Neural progenitor cell (in vitro differentiated cells): Measurements from ENCODE around the gene CUL2.

Source experiments
- EZH2 ChIP-seq: fragments of 200-600 bp; sonication (generic); IDR thresholded peaks from 2 replicates; pipeline ENCODE4 v1.6.1; 2017; ENCODE audit warnings: antibody characterized with exemption, mild to moderate bottlenecking, moderate library complexity
- EZH2phosphoT487 ChIP-seq: fragments of 200-600 bp; sonication (generic); IDR thresholded peaks from 2 replicates; pipeline ENCODE4 v1.6.1; 2017; ENCODE audit warnings: antibody characterized with exemption
- TF ChIP-seq, protein P1 (sequence below): fragments of 200-600 bp; sonication (generic); IDR thresholded peaks from 2 replicates; pipeline ENCODE4 v1.5.1; 2017; ENCODE audit warnings: antibody characterized with exemption, mild to moderate bottlenecking

DNA sequence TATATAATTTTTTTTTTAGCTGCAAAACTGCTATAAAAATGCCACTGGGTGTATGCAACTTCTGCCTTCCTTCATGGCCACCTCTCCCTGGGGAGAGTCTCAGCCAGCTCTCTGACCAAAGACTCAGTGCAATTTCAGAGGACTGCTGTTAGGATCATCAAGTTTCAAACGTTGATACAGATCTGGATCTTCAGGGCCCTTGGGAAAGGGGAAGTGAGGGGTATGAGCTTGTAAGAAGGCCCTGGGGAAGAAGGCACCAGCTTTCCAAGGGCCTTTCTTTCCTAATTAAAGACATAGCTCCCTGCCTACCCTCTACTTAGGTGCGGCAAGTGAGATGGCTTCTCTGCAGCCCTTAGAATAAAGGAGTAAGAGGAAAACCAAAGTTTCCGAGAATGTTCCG is 130.4 kb downstream of the CUL2 start:
- TF ChIP-seq EZH2 (no peak), EZH2phosphoT487 (no peak)
- TF ChIP-seq, protein P1, sequence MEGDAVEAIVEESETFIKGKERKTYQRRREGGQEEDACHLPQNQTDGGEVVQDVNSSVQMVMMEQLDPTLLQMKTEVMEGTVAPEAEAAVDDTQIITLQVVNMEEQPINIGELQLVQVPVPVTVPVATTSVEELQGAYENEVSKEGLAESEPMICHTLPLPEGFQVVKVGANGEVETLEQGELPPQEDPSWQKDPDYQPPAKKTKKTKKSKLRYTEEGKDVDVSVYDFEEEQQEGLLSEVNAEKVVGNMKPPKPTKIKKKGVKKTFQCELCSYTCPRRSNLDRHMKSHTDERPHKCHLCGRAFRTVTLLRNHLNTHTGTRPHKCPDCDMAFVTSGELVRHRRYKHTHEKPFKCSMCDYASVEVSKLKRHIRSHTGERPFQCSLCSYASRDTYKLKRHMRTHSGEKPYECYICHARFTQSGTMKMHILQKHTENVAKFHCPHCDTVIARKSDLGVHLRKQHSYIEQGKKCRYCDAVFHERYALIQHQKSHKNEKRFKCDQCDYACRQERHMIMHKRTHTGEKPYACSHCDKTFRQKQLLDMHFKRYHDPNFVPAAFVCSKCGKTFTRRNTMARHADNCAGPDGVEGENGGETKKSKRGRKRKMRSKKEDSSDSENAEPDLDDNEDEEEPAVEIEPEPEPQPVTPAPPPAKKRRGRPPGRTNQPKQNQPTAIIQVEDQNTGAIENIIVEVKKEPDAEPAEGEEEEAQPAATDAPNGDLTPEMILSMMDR = no peak
